Left lung (tissue), 10 donors: ENCODE results near the gene TMEM63B. TPM values are rescaled to one million over a fixed set of nuclear protein-coding genes. Genes with fewer than 3 reads are reported as not detected.

Experiments
- ATAC-seq: fragments of 200-7000 bp; cut with Tn5 transposase; one replicate; pipeline ENCODE4 v1.9.1; 2020; ENCODE audit warnings: moderate library complexity
- DNase-seq, 4 donors: peaks; one replicate each; pipeline ENCODE4 v3.0.0-alpha.2; 2013 to 2020
- H3K27ac ChIP-seq, 2 donors: fragments of 200-600 bp; sonication (generic) in 1 of 2; one replicate each; pipeline versions ENCODE4 v1.5.0 to v1.8.0; 2020 to 2021
- H3K27me3 ChIP-seq, 2 donors: fragments of 200-600 bp; sonication (generic) in 1 of 2; one replicate each; pipeline versions ENCODE4 v1.5.0 to v1.8.0; 2020 to 2021
- H3K36me3 ChIP-seq, 2 donors: fragments of 200-600 bp; sonication (generic) in 1 of 2; one replicate each; pipeline versions ENCODE4 v1.5.0 to v1.8.0; 2020 to 2021
- H3K4me1 ChIP-seq, 2 donors: fragments of 200-600 bp; one replicate each; pipeline ENCODE4 v1.8.0; 2021
- H3K4me3 ChIP-seq, 2 donors: fragments of 200-600 bp; sonication (generic) in 1 of 2; one replicate each; pipeline versions ENCODE4 v1.5.0 to v1.8.0; 2020 to 2021; ENCODE audit warnings: mild to moderate bottlenecking in 1 of 2
- H3K9me3 ChIP-seq, 2 donors: fragments of 200-600 bp; sonication (generic) in 1 of 2; one replicate each; pipeline versions ENCODE4 v1.5.0 to v1.8.0; 2020 to 2021
- intact Hi-C, 2 donors: fragments of 100-400 bp; cut with DNase I; formaldehyde crosslinking; loops; one replicate each; pipeline versions ENCODE4 v1.11.2 to v1.14.2; 2022
- polyA plus RNA-seq, 6 donors: library from polyadenylated mRNA; unstranded; fragments of 120-200 nt; gene quantifications; one replicate each; pipeline ENCODE4 v1.2.1, GENCODE V29; 2013; ENCODE audit not compliant: insufficient read length in 6 of 6
- total RNA-seq, 2 donors: library from RNA; stranded (reverse); fragmentation: NEBNext Ultra II Directional; extraction: Animal tissue kit (Norgen Biotek cat#: 25700); gene quantifications; one replicate each; pipeline ENCODE4 v1.2.1, GENCODE V29; 2021
- TF ChIP-seq, protein P1 (sequence below), 2 donors: fragments of 200-600 bp; sonication (generic) in 1 of 2; IDR thresholded peaks; one replicate each; pipeline versions ENCODE4 v1.5.0 to v1.8.0; 2021; ENCODE audit warnings: antibody characterized with exemption in 2 of 2
- donor health status: DM: no; HTN: yes; CAD: no.
- donor health status: DM: no; HTN: no; CAD: no.

The TMEM63B gene
- total and polyA plus RNA-seq, 8 donors = 29.8 to 186 (median 33.8) TPM

DNA sequence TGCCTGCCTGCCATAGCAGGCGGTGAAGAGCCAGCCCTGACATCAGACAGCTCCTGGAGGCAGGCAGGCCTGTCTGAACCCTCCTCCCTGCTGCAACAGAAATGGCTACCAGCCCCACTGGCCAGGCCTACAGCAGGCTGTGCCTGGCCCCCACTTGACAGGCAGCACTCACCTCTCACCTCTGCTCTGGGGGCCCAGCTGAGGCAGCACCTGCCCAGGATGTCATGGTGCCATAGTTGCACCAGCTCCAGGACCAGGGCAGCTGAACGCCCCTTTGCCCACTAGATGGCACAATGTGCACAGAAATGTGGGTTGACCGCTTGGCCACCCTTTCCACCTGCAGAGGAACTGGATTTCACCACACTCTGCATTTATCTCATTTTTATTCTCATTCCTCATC is 30.7 kb upstream of the TMEM63B start:
- intact Hi-C loops = loop anchor here (5.0 kb wide), 1 partner anchor 56 kb away; no protein-coding TSS in a partner anchor
- Histone ChIP-seq H3K9me3 (no peaks in the 10 kb centered on the region), H3K4me1 (no peaks in the 10 kb centered on the region), H3K27me3 (no peaks in the 10 kb centered on the region), H3K27ac (no peak overlapping the region), H3K36me3 (peaks cover 0 to 9% of the 10 kb centered on the region in 2 donors), H3K4me3 (no peak overlapping the region)
- TF ChIP-seq, protein P1, sequence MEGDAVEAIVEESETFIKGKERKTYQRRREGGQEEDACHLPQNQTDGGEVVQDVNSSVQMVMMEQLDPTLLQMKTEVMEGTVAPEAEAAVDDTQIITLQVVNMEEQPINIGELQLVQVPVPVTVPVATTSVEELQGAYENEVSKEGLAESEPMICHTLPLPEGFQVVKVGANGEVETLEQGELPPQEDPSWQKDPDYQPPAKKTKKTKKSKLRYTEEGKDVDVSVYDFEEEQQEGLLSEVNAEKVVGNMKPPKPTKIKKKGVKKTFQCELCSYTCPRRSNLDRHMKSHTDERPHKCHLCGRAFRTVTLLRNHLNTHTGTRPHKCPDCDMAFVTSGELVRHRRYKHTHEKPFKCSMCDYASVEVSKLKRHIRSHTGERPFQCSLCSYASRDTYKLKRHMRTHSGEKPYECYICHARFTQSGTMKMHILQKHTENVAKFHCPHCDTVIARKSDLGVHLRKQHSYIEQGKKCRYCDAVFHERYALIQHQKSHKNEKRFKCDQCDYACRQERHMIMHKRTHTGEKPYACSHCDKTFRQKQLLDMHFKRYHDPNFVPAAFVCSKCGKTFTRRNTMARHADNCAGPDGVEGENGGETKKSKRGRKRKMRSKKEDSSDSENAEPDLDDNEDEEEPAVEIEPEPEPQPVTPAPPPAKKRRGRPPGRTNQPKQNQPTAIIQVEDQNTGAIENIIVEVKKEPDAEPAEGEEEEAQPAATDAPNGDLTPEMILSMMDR (IDR thresholded peaks at IDR 0.05) = peak; percentile 65 to 88
- ATAC-seq (peak; percentile 85), DNase-seq (peak in 3 of 4 donors; percentile 79 to 87 (median 79))

DNA sequence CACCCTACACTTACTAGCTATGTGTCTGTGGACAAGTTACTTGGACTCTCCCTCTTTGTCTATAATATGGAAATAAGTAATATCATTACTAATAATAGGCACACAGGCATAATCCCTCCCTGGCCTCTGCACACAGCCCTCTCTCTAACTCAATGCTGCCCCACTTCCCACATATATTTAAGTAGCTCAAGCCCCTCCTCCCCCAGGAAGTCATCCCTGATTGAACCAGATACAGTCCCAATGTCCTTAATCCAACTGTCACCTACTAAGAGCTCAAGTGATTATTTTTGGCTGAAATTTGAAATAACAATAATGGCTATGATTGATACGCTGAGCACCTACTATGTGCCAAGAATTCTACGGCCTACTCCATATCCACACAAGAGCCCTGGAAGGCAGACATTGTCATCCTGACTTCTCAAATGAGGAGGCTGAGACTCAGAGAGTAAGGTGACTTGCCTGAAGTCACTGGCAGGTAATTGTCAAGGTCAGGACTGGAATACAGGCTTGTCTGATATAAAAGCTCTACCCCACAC is 29.5 kb upstream of the TMEM63B start:
- Histone ChIP-seq H3K9me3 (no peaks in the 10 kb centered on the region), H3K4me3 (no peak overlapping the region), H3K4me1 (peaks cover 0 to 3% of the 10 kb centered on the region in 2 donors), H3K27ac (no peak overlapping the region), H3K27me3 (no peaks in the 10 kb centered on the region), H3K36me3 (peaks cover 0 to 9% of the 10 kb centered on the region in 2 donors)
- intact Hi-C loops = loop anchor here (5.0 kb wide), 1 partner anchor 54 kb away; no protein-coding TSS in a partner anchor
- TF ChIP-seq, protein P1 (IDR thresholded peaks at IDR 0.05) = no peak
- DNase-seq = no peak
- ATAC-seq = no peak

DNA sequence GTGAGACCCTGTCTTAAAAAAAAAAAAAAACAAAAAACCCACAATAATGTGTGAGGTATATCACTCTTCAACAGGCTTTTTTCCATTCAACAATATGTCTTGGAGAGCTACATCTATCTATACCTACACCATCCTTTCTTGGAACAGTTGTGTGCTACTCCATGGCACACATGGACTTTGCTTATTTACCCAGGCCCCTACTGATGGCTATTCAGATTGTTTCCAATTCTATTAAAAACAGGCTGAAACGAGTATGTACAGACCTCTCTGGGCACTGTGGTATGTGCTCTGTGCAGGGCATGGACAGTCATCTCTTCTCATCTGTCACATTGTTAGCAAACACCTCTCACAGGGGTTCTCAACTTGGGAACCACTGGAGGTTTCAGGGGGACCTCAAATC is 28.2 kb upstream of the TMEM63B start:
- intact Hi-C loops = loop anchor here (5.0 kb wide), 1 partner anchor 53 kb away; no protein-coding TSS in a partner anchor
- Histone ChIP-seq H3K27me3 (no peaks in the 10 kb centered on the region), H3K27ac (no peak overlapping the region), H3K9me3 (no peaks in the 10 kb centered on the region), H3K36me3 (peaks cover 0 to 18% of the 10 kb centered on the region in 2 donors), H3K4me1 (peaks cover 0 to 10% of the 10 kb centered on the region in 2 donors), H3K4me3 (no peak overlapping the region)
- DNase-seq (no peak), ATAC-seq (no peak)
- TF ChIP-seq, protein P1 (IDR thresholded peaks at IDR 0.05) = no peak

DNA sequence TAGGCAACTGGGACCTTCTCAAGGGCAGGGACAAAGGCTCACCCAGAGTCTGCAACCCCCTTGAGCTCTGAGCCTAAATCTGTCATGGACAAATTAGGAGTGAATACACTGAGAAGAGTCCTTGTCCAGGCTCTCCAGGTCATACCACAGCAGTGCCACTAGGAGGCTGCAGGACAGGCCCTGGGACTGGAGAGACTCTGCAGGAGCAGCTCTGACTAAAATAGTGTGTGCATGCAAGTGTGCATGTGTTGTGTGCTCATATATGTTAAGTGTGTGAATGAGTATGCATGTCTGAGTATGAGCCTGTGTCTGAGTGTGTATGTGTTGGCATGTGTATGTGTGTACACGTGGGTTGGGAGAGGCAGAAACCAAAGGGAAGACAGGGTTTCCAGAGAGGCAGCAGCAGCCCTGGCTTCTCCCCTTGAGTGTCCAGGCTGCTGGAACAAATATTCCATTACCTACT is 27.2 kb upstream of the TMEM63B start:
- DNase-seq (no peak), ATAC-seq (peak; percentile 66)
- no peaks in the 10 kb centered on the region for H3K9me3 ChIP-seq
- intact Hi-C loops = no loop called here
- TF ChIP-seq, protein P1 (IDR thresholded peaks at IDR 0.05) = peak; percentile 41 to 52
- peaks cover 0 to 22% of the 10 kb centered on the region in 2 donors for H3K36me3 ChIP-seq
- peaks cover 9 to 19% of the 10 kb centered on the region in 2 donors for H3K4me1 ChIP-seq
- no peaks in the 10 kb centered on the region for H3K27me3 ChIP-seq
- H3K4me3 ChIP-seq = no peak overlapping the region
- H3K27ac ChIP-seq = no peak overlapping the region

DNA sequence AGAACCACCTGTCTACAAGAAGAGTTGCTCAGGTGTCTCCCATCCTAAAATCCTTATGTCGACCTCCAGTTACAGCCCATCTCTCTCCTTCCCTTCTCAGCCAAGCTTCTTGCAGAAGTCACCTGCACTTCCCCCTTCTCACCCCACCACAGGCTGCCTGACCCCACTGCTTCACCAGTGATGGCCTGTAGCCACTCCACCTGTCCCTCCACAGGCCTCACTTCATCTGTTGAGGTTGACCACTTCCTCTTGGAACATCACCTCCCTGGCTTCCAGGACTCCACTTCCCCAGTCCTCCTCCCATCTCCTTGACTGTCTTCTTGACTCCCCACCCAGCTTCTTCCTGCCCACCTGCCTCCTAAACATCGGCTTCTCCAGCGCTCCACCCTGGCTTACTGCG is 25.5 kb upstream of the TMEM63B start:
- H3K27me3 ChIP-seq = no peaks in the 10 kb centered on the region
- TF ChIP-seq, protein P1 (IDR thresholded peaks at IDR 0.05) = no peak
- intact Hi-C loops = no loop called here
- no peaks in the 10 kb centered on the region for H3K9me3 ChIP-seq
- H3K4me1 ChIP-seq = peaks cover 12 to 32% of the 10 kb centered on the region in 2 donors
- H3K36me3 ChIP-seq = peaks cover 0 to 37% of the 10 kb centered on the region in 2 donors
- no peak overlapping the region for H3K27ac ChIP-seq
- ATAC-seq (no peak), DNase-seq (no peak)
- H3K4me3 ChIP-seq = no peak overlapping the region
